ENCODE measurements around the gene CWC27.

GRCh38 chr5:64887910-64888309, 119.2 kb downstream of the CWC27 start:
- TF ChIP-seq CTCF (IDR thresholded peaks at IDR 0.05) (no peak), POLR2A (IDR thresholded peaks at IDR 0.05) (no peak)

Data from testis (tissue), 2 donors.